Right cardiac atrium (tissue), 5 donors: ENCODE measurements around the gene ING3. TPM values are rescaled to one million over a fixed set of nuclear protein-coding genes. Genes with fewer than 3 reads are reported as not detected.
"Not testable (repeated sequence)": the region's sequence is repeated elsewhere in the genome, so short reads cannot be mapped to it uniquely, and the experiment has no call there.

Experiments
- ATAC-seq, 2 donors: fragments of 200-7000 bp; cut with Tn5 transposase; one replicate each; pipeline versions ENCODE4 v1.8.0 to v1.9.1; 2020; ENCODE audit warnings: moderate library complexity in 2 of 2, mild to moderate bottlenecking in 1 of 2
- DNase-seq, 3 donors: peaks; one replicate each; pipeline ENCODE4 v3.0.0-alpha.2; 2020
- H3K27ac ChIP-seq: one replicate; pipeline ENCODE4 v1.5.1; 2013; ENCODE audit warnings: mild to moderate bottlenecking, low read length, control low read depth, moderate library complexity
- H3K27me3 ChIP-seq: one replicate; pipeline ENCODE4 v1.6.1; 2013; ENCODE audit not compliant: control insufficient read depth, insufficient read depth
- H3K4me1 ChIP-seq: one replicate; pipeline ENCODE4 v1.6.1; 2013; ENCODE audit warnings: low read length; ENCODE audit not compliant: control insufficient read depth, insufficient read depth
- H3K4me3 ChIP-seq: one replicate; pipeline ENCODE4 v1.5.1; 2013; ENCODE audit warnings: low read length, control low read depth
- H3K9me3 ChIP-seq: one replicate; pipeline ENCODE4 v1.6.1; 2013; ENCODE audit warnings: low read length; ENCODE audit not compliant: control insufficient read depth
- WGBS: extraction: QIAGEN DNeasy Blood & Tissue Kit; methylation state at CpG from one replicate; pipeline ENCODE4 v1.1.7; 2013; 5-methylcytosine and 5-hydroxymethylcytosine counted together
- intact Hi-C, 4 donors: fragments of 100-400 bp; cut with DNase I; formaldehyde crosslinking; loops; one replicate each; pipeline versions ENCODE4 v1.11.0 to v1.14.0; 2022 to 2023
- polyA plus RNA-seq: library from polyadenylated mRNA; stranded (reverse); fragments of 200-250 nt; gene quantifications from one replicate; pipeline ENCODE4 v1.2.3, GENCODE V29; 2013
- total RNA-seq, 4 donors: library from RNA; stranded (reverse); fragmentation: NEBNext Ultra II Directional; extraction: Animal tissue kit (Norgen Biotek cat#: 25700); gene quantifications; one replicate each; pipeline ENCODE4 v1.2.1, GENCODE V29; 2021
- donor health status: healthy with polysubstance abuse.
- donor health status: DM: no; HTN: yes; CAD: no.
- donor health status: DM: no; HTN: no; CAD: no.
- donor health status: DM: no; HTN: yes; CAD: no; lungs with severe emphysema.
- donor health status: DM: yes; HTN: yes; CAD: no.

Gene ING3
- total and polyA plus RNA-seq, 5 donors: 9.7 to 16.7 (median 15.4) TPM

- ATAC-seq, H3K27me3 ChIP-seq, DNase-seq, H3K4me3 ChIP-seq, intact Hi-C loops, H3K27ac ChIP-seq, H3K9me3 ChIP-seq, H3K4me1 ChIP-seq: not testable (repeated sequence)
- WGBS: 98% methylated on average over 4 of the region's 4 CpGs
Observed at GRCh38 chr7:121005058-121005457, 54.5 kb downstream of the ING3 start.

- ATAC-seq: no peak
- Histone ChIP-seq H3K27ac (no peak overlapping the region), H3K4me1 (peaks cover 9% of the 10 kb centered on the region), H3K27me3 (no peaks in the 10 kb centered on the region), H3K9me3 (no peaks in the 10 kb centered on the region), H3K4me3 (no peak overlapping the region)
- intact Hi-C loops: no loop called here
- WGBS: 76% methylated on average over 4 of the region's 4 CpGs
- DNase-seq: no peak
Observed at GRCh38 chr7:121005996-121006584, 55.5 kb downstream of the ING3 start.

GRCh38 chr7:121006711-121007315 is 56.2 kb downstream of the ING3 start:
- 57% methylated on average over 6 of the region's 6 CpGs for WGBS
- Histone ChIP-seq H3K9me3 (no peaks in the 10 kb centered on the region), H3K27ac (no peak overlapping the region), H3K27me3 (no peaks in the 10 kb centered on the region), H3K4me1 (peaks cover 6% of the 10 kb centered on the region), H3K4me3 (no peak overlapping the region)
- intact Hi-C loops: no loop called here
- DNase-seq (no peak), ATAC-seq (no peak)

GRCh38 chr7:121008816-121009215 is 58.2 kb downstream of the ING3 start:
- ATAC-seq: no peak
- intact Hi-C loops: no loop called here
- WGBS: 87% methylated on average over 2 of the region's 2 CpGs
- no peaks in the 10 kb centered on the region for H3K27me3 ChIP-seq
- DNase-seq: no peak
- H3K9me3 ChIP-seq: no peaks in the 10 kb centered on the region
- no peak overlapping the region for H3K4me3 ChIP-seq
- no peak overlapping the region for H3K27ac ChIP-seq
- H3K4me1 ChIP-seq: peaks cover 6% of the 10 kb centered on the region

- intact Hi-C loops: no loop called here
Observed at GRCh38 chr7:121011401-121011800, 60.8 kb downstream of the ING3 start.

GRCh38 chr7:121012170-121012874 is 61.7 kb downstream of the ING3 start:
- ATAC-seq (no peak), DNase-seq (no peak)
- whole genome bisulfite sequencing: 77% methylated on average over 6 of the region's 6 CpGs
- intact Hi-C loops: no loop called here
- Histone ChIP-seq H3K4me3 (no peak overlapping the region), H3K27me3 (no peaks in the 10 kb centered on the region), H3K27ac (no peak overlapping the region), H3K4me1 (peaks cover 2% of the 10 kb centered on the region), H3K9me3 (no peaks in the 10 kb centered on the region)

More at GRCh38 chr7:121011401-121011800, 60.8 kb downstream of the ING3 start:
- DNase-seq (no peak), ATAC-seq (no peak)
- 93% methylated on average over 1 of the region's 1 CpG for WGBS
- no peak overlapping the region for H3K4me3 ChIP-seq
- no peaks in the 10 kb centered on the region for H3K27me3 ChIP-seq
- H3K27ac ChIP-seq: no peak overlapping the region
- H3K4me1 ChIP-seq: peaks cover 6% of the 10 kb centered on the region
- no peaks in the 10 kb centered on the region for H3K9me3 ChIP-seq

- intact Hi-C loops: no loop called here
- ATAC-seq: peak in 1 of 2 donors; percentile 33
- H3K4me3 ChIP-seq: no peak overlapping the region
- 59% methylated on average over 2 of the region's 2 CpGs for WGBS
- no peaks in the 10 kb centered on the region for H3K27me3 ChIP-seq
- no peak for DNase-seq
- no peak overlapping the region for H3K27ac ChIP-seq
- no peaks in the 10 kb centered on the region for H3K9me3 ChIP-seq
- peaks cover 2% of the 10 kb centered on the region for H3K4me1 ChIP-seq
Observed at GRCh38 chr7:121012919-121013318, 62.3 kb downstream of the ING3 start.

- no peak overlapping the region for H3K27ac ChIP-seq
- H3K4me1 ChIP-seq: peaks cover 2% of the 10 kb centered on the region
- DNase-seq: no peak
Observed at GRCh38 chr7:121015560-121015959, 65.0 kb downstream of the ING3 start.

GRCh38 chr7:121016966-121017365 is 66.4 kb downstream of the ING3 start:
- WGBS: 70% methylated on average over 2 of the region's 2 CpGs
- H3K27me3 ChIP-seq: no peaks in the 10 kb centered on the region
- peaks cover 2% of the 10 kb centered on the region for H3K4me1 ChIP-seq

More at GRCh38 chr7:121015560-121015959, 65.0 kb downstream of the ING3 start:
- WGBS: 83% methylated on average over 4 of the region's 4 CpGs
- no peak for ATAC-seq
- intact Hi-C loops: no loop called here
- H3K4me3 ChIP-seq: no peak overlapping the region
- H3K9me3 ChIP-seq: no peaks in the 10 kb centered on the region
- H3K27me3 ChIP-seq: no peaks in the 10 kb centered on the region

GRCh38 chr7:121017586-121017985 is 67.0 kb downstream of the ING3 start:
- no peaks in the 10 kb centered on the region for H3K27me3 ChIP-seq
- no peak overlapping the region for H3K27ac ChIP-seq
- intact Hi-C loops: no loop called here
- peaks cover 2% of the 10 kb centered on the region for H3K4me1 ChIP-seq
- H3K9me3 ChIP-seq: no peaks in the 10 kb centered on the region
- no peak overlapping the region for H3K4me3 ChIP-seq
- WGBS: 63% methylated on average over 1 of the region's 1 CpG
- DNase-seq (no peak), ATAC-seq (no peak)

More at GRCh38 chr7:121016966-121017365, 66.4 kb downstream of the ING3 start:
- peak; percentile 75 to 77 for ATAC-seq
- H3K9me3 ChIP-seq: no peaks in the 10 kb centered on the region
- DNase-seq: no peak
- H3K4me3 ChIP-seq: no peak overlapping the region
- H3K27ac ChIP-seq: peak overlapping the region; percentile 56
- intact Hi-C loops: no loop called here

GRCh38 chr7:121019018-121019417 is 68.4 kb downstream of the ING3 start:
- H3K4me3 ChIP-seq: no peak overlapping the region
- intact Hi-C loops: no loop called here
- peaks cover 2% of the 10 kb centered on the region for H3K4me1 ChIP-seq
- H3K27me3 ChIP-seq: no peaks in the 10 kb centered on the region
- H3K9me3 ChIP-seq: no peaks in the 10 kb centered on the region
- DNase-seq (no peak), ATAC-seq (peak; percentile 56 to 69)
- H3K27ac ChIP-seq: no peak overlapping the region
- 39% methylated on average over 2 of the region's 2 CpGs for WGBS
